DOHH2 (cell line): ENCODE results near the gene MYLK.

Source experiments
- EZH2phosphoT487 ChIP-seq: fragments of 200-600 bp; sonication (generic); IDR thresholded peaks from 2 replicates; pipeline ENCODE4 v1.6.1; 2017; ENCODE audit warnings: borderline replicate concordance, mild to moderate bottlenecking, antibody characterized with exemption, low read length, moderate library complexity, mixed read lengths
- TF ChIP-seq, protein P1 (sequence below): fragments of 200-600 bp; sonication (generic); IDR thresholded peaks from one replicate; pipeline ENCODE4 v1.5.1; 2014; ENCODE audit warnings: antibody characterized with exemption, mild to moderate bottlenecking, low read depth, low read length; ENCODE audit not compliant: poor library complexity, severe bottlenecking

DNA sequence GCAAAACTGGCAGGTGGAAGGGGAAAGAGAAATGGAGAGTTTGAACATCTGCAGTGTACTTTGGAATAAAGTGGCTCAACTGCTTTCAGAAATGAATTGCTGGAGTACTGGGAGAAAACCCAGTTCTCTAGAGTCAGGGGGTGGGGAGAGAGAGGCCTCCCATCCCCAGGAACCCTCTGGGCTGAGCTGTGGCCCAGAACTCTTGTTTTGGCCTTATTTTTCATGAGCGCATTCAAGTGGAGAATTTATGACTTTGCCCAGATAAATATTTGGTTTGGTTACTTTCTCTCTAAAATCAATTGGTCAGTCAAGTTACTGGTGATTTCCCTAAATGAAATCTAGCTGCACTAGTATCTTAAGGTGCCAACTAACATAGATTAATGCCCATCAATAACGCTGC is 270.6 kb downstream of the MYLK start:
- TF ChIP-seq, protein P1, sequence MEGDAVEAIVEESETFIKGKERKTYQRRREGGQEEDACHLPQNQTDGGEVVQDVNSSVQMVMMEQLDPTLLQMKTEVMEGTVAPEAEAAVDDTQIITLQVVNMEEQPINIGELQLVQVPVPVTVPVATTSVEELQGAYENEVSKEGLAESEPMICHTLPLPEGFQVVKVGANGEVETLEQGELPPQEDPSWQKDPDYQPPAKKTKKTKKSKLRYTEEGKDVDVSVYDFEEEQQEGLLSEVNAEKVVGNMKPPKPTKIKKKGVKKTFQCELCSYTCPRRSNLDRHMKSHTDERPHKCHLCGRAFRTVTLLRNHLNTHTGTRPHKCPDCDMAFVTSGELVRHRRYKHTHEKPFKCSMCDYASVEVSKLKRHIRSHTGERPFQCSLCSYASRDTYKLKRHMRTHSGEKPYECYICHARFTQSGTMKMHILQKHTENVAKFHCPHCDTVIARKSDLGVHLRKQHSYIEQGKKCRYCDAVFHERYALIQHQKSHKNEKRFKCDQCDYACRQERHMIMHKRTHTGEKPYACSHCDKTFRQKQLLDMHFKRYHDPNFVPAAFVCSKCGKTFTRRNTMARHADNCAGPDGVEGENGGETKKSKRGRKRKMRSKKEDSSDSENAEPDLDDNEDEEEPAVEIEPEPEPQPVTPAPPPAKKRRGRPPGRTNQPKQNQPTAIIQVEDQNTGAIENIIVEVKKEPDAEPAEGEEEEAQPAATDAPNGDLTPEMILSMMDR, result no peak
- no peak for TF ChIP-seq EZH2phosphoT487
